Measurements from ENCODE around the gene LRP1B.

Gene LRP1B

GRCh38 chr2:141582213-141582612 is 548.6 kb downstream of the LRP1B start:
- no peak for DNase-seq (ENCODE audit: low spot score)

- no peak for DNase-seq (ENCODE audit: low spot score)
These were observed 551.7 kb downstream of the LRP1B start for GRCh38 chr2:141579071-141579470.

- no peak for DNase-seq (ENCODE audit: low spot score)
These were observed 560.2 kb downstream of the LRP1B start for GRCh38 chr2:141570474-141571131.

GRCh38 chr2:141569941-141570340 is 560.9 kb downstream of the LRP1B start:
- DNase-seq (ENCODE audit: low spot score): no peak

GRCh38 chr2:141565597-141565996 is 565.2 kb downstream of the LRP1B start:
- no peak for DNase-seq (ENCODE audit: low spot score)

- DNase-seq (ENCODE audit: low spot score): no peak
These were observed 570.1 kb downstream of the LRP1B start for GRCh38 chr2:141560723-141561122.

- DNase-seq (ENCODE audit: low spot score): peak; percentile 5
These were observed 573.3 kb downstream of the LRP1B start for GRCh38 chr2:141557329-141558095.

- DNase-seq (ENCODE audit: low spot score): no peak
These were observed 574.8 kb downstream of the LRP1B start for GRCh38 chr2:141555876-141556470.

- DNase-seq (ENCODE audit: low spot score): no peak
These were observed 576.0 kb downstream of the LRP1B start for GRCh38 chr2:141554810-141555209.

GRCh38 chr2:141534666-141535362 is 596.0 kb downstream of the LRP1B start:
- DNase-seq (ENCODE audit: low spot score): no peak

GRCh38 chr2:141529659-141530058 is 601.2 kb downstream of the LRP1B start:
- no peak for DNase-seq (ENCODE audit: low spot score)

- no peak for DNase-seq (ENCODE audit: low spot score)
These were observed 601.8 kb downstream of the LRP1B start for GRCh38 chr2:141528990-141529389.

GRCh38 chr2:141526760-141527159 is 604.1 kb downstream of the LRP1B start:
- no peak for DNase-seq (ENCODE audit: low spot score)

- no peak for DNase-seq (ENCODE audit: low spot score)
These were observed 606.0 kb downstream of the LRP1B start for GRCh38 chr2:141524777-141525176.

GRCh38 chr2:141523199-141523598 is 607.6 kb downstream of the LRP1B start:
- DNase-seq (ENCODE audit: low spot score): no peak

GRCh38 chr2:141522702-141523101 is 608.1 kb downstream of the LRP1B start:
- DNase-seq (ENCODE audit: low spot score): no peak

GRCh38 chr2:141522048-141522447 is 608.8 kb downstream of the LRP1B start:
- no peak for DNase-seq (ENCODE audit: low spot score)

GRCh38 chr2:141519906-141520305 is 610.9 kb downstream of the LRP1B start:
- DNase-seq (ENCODE audit: low spot score): no peak

GRCh38 chr2:141517852-141518421 is 612.9 kb downstream of the LRP1B start:
- no peak for DNase-seq (ENCODE audit: low spot score)

- DNase-seq (ENCODE audit: low spot score): no peak
These were observed 613.5 kb downstream of the LRP1B start for GRCh38 chr2:141517180-141517851.

GRCh38 chr2:141515931-141516330 is 614.9 kb downstream of the LRP1B start:
- DNase-seq (ENCODE audit: low spot score): no peak

- no peak for DNase-seq (ENCODE audit: low spot score)
These were observed 617.0 kb downstream of the LRP1B start for GRCh38 chr2:141513853-141514252.
